HG03097 (cell line): ENCODE measurements around the gene ATF5.
A peak's percentile ranks its signal among the peaks of the same experiment; 100 is the strongest.

Experiments
- ATAC-seq: cut with Tn5 transposase; IDR thresholded peaks from one replicate; pipeline ENCODE4 v1.9.1; 2021; ENCODE audit not compliant: unreplicated experiment, low FRiP score

The ATF5 gene

GRCh38 chr19:49894011-49894664, 34.9 kb upstream of the ATF5 start:
- ATAC-seq = no peak

GRCh38 chr19:49894879-49895565, 34.0 kb upstream of the ATF5 start:
- no peak for ATAC-seq

- no peak for ATAC-seq
These were observed 33.3 kb upstream of the ATF5 start for GRCh38 chr19:49895566-49896297.

GRCh38 chr19:49896863-49897621, 32.0 kb upstream of the ATF5 start, which contains the start of gene IL4I1:
Gene IL4I1, minus strand, starts transcription at chr19:49896887. Its CDS starts 727 bp downstream, at chr19:49896160.
- ATAC-seq = peak; percentile 61

- ATAC-seq = no peak
These were observed 24.9 kb upstream of the ATF5 start for GRCh38 chr19:49904136-49904535.

GRCh38 chr19:49906879-49907564, 22.0 kb upstream of the ATF5 start:
- ATAC-seq = no peak

GRCh38 chr19:49907745-49908446, 21.1 kb upstream of the ATF5 start:
- no peak for ATAC-seq

GRCh38 chr19:49908480-49909420, 20.3 kb upstream of the ATF5 start:
- no peak for ATAC-seq

- ATAC-seq = no peak
These were observed 18.8 kb upstream of the ATF5 start for GRCh38 chr19:49910179-49910578.

- no peak for ATAC-seq
These were observed 17.4 kb upstream of the ATF5 start for GRCh38 chr19:49911381-49912145.

- no peak for ATAC-seq
These were observed 15.9 kb upstream of the ATF5 start for GRCh38 chr19:49912965-49913685.

- no peak for ATAC-seq
These were observed 15.3 kb upstream of the ATF5 start for GRCh38 chr19:49913720-49914119.

- no peak for ATAC-seq
These were observed 13.7 kb upstream of the ATF5 start for GRCh38 chr19:49915271-49915670.

GRCh38 chr19:49916839-49917733, 11.9 kb upstream of the ATF5 start:
- ATAC-seq = no peak

- no peak for ATAC-seq
These were observed 10.9 kb upstream of the ATF5 start for GRCh38 chr19:49918089-49918488.

GRCh38 chr19:49920624-49921363, 8.2 kb upstream of the ATF5 start:
- ATAC-seq = no peak
